Mesothelial cell of epicardium (in vitro differentiated cells): ENCODE measurements around the gene UBR1. TPM values are rescaled to one million over a fixed set of nuclear protein-coding genes. Genes with fewer than 3 reads are reported as not detected.

Source experiments
- DNase-seq, 2 experiments: peaks; one replicate each; pipeline ENCODE4 v3.0.0; 2021; ENCODE audit warnings: low spot score in 2 of 2; ENCODE audit not compliant: unreplicated experiment in 2 of 2
- H3K27ac Mint-ChIP-seq: 2 replicates; pipeline ENCODE4 v1.8.0; 2021; ENCODE audit warnings: mixed read lengths
- H3K27me3 Mint-ChIP-seq: 2 replicates; pipeline ENCODE4 v1.8.0; 2021; ENCODE audit warnings: low read depth, mixed read lengths
- H3K36me3 Mint-ChIP-seq: 2 replicates; pipeline ENCODE4 v1.8.0; 2021; ENCODE audit warnings: mixed read lengths
- H3K4me1 Mint-ChIP-seq: 2 replicates; pipeline ENCODE4 v1.8.0; 2021; ENCODE audit warnings: mixed read lengths
- H3K4me3 Mint-ChIP-seq: 2 replicates; pipeline ENCODE4 v1.8.0; 2021; ENCODE audit warnings: mild to moderate bottlenecking, moderate library complexity, mixed read lengths
- H3K9me3 Mint-ChIP-seq: 2 replicates; pipeline ENCODE4 v1.8.0; 2021; ENCODE audit warnings: mixed read lengths
- CTCF ChIP-seq: fragments of 200-600 bp; sonication (generic); IDR thresholded peaks from one replicate; pipeline ENCODE4 v1.5.0; 2021; ENCODE audit warnings: antibody characterized with exemption; ENCODE audit not compliant: unreplicated experiment
- total RNA-seq: library from RNA; stranded (reverse); gene quantifications from 3 replicates; pipeline ENCODE4 v1.2.1, GENCODE V29; 2021

The UBR1 gene
- total RNA-seq, 1 donor from 2014 or later, result 36.4 TPM

GRCh38 chr15:43144512-43144911 is 38.7 kb upstream of the UBR1 start:
- peaks cover 27% of the 10 kb centered on the region for H3K36me3 Mint-ChIP-seq
- TF ChIP-seq CTCF, result no peak
- no peak overlapping the region for H3K4me3 Mint-ChIP-seq
- no peak overlapping the region for H3K27ac Mint-ChIP-seq
- H3K9me3 Mint-ChIP-seq, result peaks cover 15% of the 10 kb centered on the region
- no peak for DNase-seq
- no peaks in the 10 kb centered on the region for H3K4me1 Mint-ChIP-seq
- no peaks in the 10 kb centered on the region for H3K27me3 Mint-ChIP-seq

- H3K9me3 Mint-ChIP-seq, result peaks cover 15% of the 10 kb centered on the region
- DNase-seq, result no peak
- H3K4me3 Mint-ChIP-seq, result no peak overlapping the region
- peaks cover 32% of the 10 kb centered on the region for H3K36me3 Mint-ChIP-seq
- H3K27me3 Mint-ChIP-seq, result no peaks in the 10 kb centered on the region
- no peak for TF ChIP-seq CTCF
- H3K27ac Mint-ChIP-seq, result no peak overlapping the region
- no peaks in the 10 kb centered on the region for H3K4me1 Mint-ChIP-seq
Observed at GRCh38 chr15:43143203-43143941, 37.5 kb upstream of the UBR1 start.

- H3K27ac Mint-ChIP-seq, result no peak overlapping the region
- peaks cover 22% of the 10 kb centered on the region for H3K4me1 Mint-ChIP-seq
- H3K9me3 Mint-ChIP-seq, result peaks cover under 1% of the 10 kb centered on the region
- no peak for TF ChIP-seq CTCF
- H3K27me3 Mint-ChIP-seq, result peaks cover 30% of the 10 kb centered on the region
- no peak for DNase-seq
- H3K36me3 Mint-ChIP-seq, result peaks cover 24% of the 10 kb centered on the region
- no peak overlapping the region for H3K4me3 Mint-ChIP-seq
Observed at GRCh38 chr15:43135351-43135750, 29.5 kb upstream of the UBR1 start.

- peaks cover 13% of the 10 kb centered on the region for H3K36me3 Mint-ChIP-seq
- H3K27me3 Mint-ChIP-seq, result peaks cover 30% of the 10 kb centered on the region
- peak overlapping the region; percentile 86 for H3K27ac Mint-ChIP-seq
- no peak for TF ChIP-seq CTCF
- DNase-seq, result no peak
- H3K4me1 Mint-ChIP-seq, result peaks cover 22% of the 10 kb centered on the region
- peaks cover 4% of the 10 kb centered on the region for H3K9me3 Mint-ChIP-seq
- H3K4me3 Mint-ChIP-seq, result peak overlapping the region; percentile 78
Observed at GRCh38 chr15:43134157-43134635, 28.4 kb upstream of the UBR1 start.

GRCh38 chr15:43133430-43134156 is 27.8 kb upstream of the UBR1 start, which contains the start of gene TMEM62:
Gene TMEM62 (plus strand): TSS chr15:43133586. CDS start chr15:43133803, 217 bp downstream.
- peaks cover 30% of the 10 kb centered on the region for H3K27me3 Mint-ChIP-seq
- H3K4me3 Mint-ChIP-seq, result peak within 1 kb of the TSS; percentile 89
- H3K27ac Mint-ChIP-seq, result peak within 1 kb of the TSS; percentile 95
- H3K4me1 Mint-ChIP-seq, result peaks cover 22% of the 10 kb centered on the region
- DNase-seq, result peak; percentile 32 to 66
- no peak for TF ChIP-seq CTCF
- H3K36me3 Mint-ChIP-seq, result peaks cover 8% of the 10 kb centered on the region
- peaks cover 8% of the 10 kb centered on the region for H3K9me3 Mint-ChIP-seq
